HepG2 (cell line): ENCODE measurements around the gene CRAMP1. TPM values are rescaled to one million over a fixed set of nuclear protein-coding genes. Genes with fewer than 3 reads are reported as not detected.

Experiments used
- CENPX ChIP-seq: sonication (generic); formaldehyde crosslinking; IDR thresholded peaks from 2 replicates; pipeline ENCODE4 v1.9.0; 2021; ENCODE audit warnings: mild to moderate bottlenecking, missing genetic modification reagents, moderate library complexity
- FOSL2 ChIP-seq: sonication (generic); formaldehyde crosslinking; IDR thresholded peaks from 2 replicates; pipeline ENCODE4 v1.4.0; 2020; ENCODE audit warnings: missing genetic modification reagents
- GATAD1 ChIP-seq: IDR thresholded peaks from 2 replicates; pipeline ENCODE4 v1.6.1; 2016; ENCODE audit warnings: missing genetic modification reagents, missing compliant biosample characterization
- HNF4G ChIP-seq, 2 experiments: sonication (generic) in 1 of 2; formaldehyde crosslinking in 1 of 2; IDR thresholded peaks; 2 replicates each; pipeline versions ENCODE4 v1.4.0 to v1.6.1; 2011 to 2020; ENCODE audit warnings: borderline replicate concordance in 2 of 2, low read depth in 2 of 2, mild to moderate bottlenecking in 2 of 2, low read length in 1 of 2, missing genetic modification reagents in 1 of 2, moderate library complexity in 1 of 2
- TBX3 ChIP-seq: fragments of 450-650 bp; IDR thresholded peaks from 2 replicates; pipeline ENCODE4 v1.6.1; 2017; ENCODE audit warnings: antibody characterized with exemption, mild to moderate bottlenecking, inconsistent platforms, borderline replicate concordance
- THAP11 ChIP-seq: IDR thresholded peaks from 2 replicates; pipeline ENCODE4 v1.6.1; 2016; ENCODE audit warnings: missing biosample characterization, missing genetic modification reagents
- ZMAT3 ChIP-seq: sonication (generic); formaldehyde crosslinking; conservative IDR thresholded peaks from 2 replicates; pipeline ENCODE4 v1.7.0; 2021; ENCODE audit warnings: missing genetic modification reagents
- ZNF143 ChIP-seq: sonication (generic); formaldehyde crosslinking; IDR thresholded peaks from 2 replicates; pipeline ENCODE4 v1.4.0; 2020; ENCODE audit warnings: missing genetic modification reagents
- ZNF207 ChIP-seq: fragments of 450-650 bp; IDR thresholded peaks from 2 replicates; pipeline ENCODE4 v1.6.1; 2016; ENCODE audit warnings: antibody characterized with exemption, borderline replicate concordance
- ZNF333 ChIP-seq: sonication (generic); formaldehyde crosslinking; IDR thresholded peaks from 2 replicates; pipeline ENCODE4 v1.4.0; 2020; ENCODE audit warnings: mild to moderate bottlenecking, missing genetic modification reagents, borderline replicate concordance
- ZNF546 ChIP-seq: sonication (generic); formaldehyde crosslinking; conservative IDR thresholded peaks from 2 replicates; pipeline ENCODE4 v1.8.1; 2023; ENCODE audit warnings: mild to moderate bottlenecking, missing genetic modification reagents
- ZNF550 ChIP-seq: sonication (generic); formaldehyde crosslinking; IDR thresholded peaks from 2 replicates; pipeline ENCODE4 v1.4.0; 2020; ENCODE audit warnings: mild to moderate bottlenecking, missing genetic modification reagents, borderline replicate concordance
- ZNF678 ChIP-seq: sonication (generic); formaldehyde crosslinking; IDR thresholded peaks from 2 replicates; pipeline ENCODE4 v1.4.0; 2020; ENCODE audit warnings: mild to moderate bottlenecking, missing genetic modification reagents
- polyA plus RNA-seq, 8 experiments: library from polyadenylated mRNA; depleted of rRNA in 3 of 8; stranded (reverse) in 7 of 8; unstranded in 1 of 8; fragments of >200 nt; fragmentation: Illumina TruSeq in 4 of 8; extraction: Trizol in 4 of 8; gene quantifications; 2 replicates each; pipeline versions ENCODE4 v1.2.1 to v1.2.3, GENCODE V29; 2011 to 2016; ENCODE audit warnings: low read depth in 4 of 8, missing spikeins in 1 of 8, mixed read lengths in 1 of 8; ENCODE audit not compliant: insufficient read depth in 1 of 8
- total RNA-seq, 5 experiments: library from RNA; depleted of rRNA; stranded (reverse); fragments of >200 nt; fragmentation: Illumina TruSeq; extraction: Trizol; gene quantifications; 2 replicates each; pipeline ENCODE4 v1.2.3, GENCODE V29; 2016; ENCODE audit warnings: low read depth in 1 of 5
- TF ChIP-seq, protein P1 (sequence below): sonication (generic); formaldehyde crosslinking; IDR thresholded peaks from 2 replicates; pipeline ENCODE4 v1.5.0; 2020; ENCODE audit warnings: mild to moderate bottlenecking, missing genetic modification reagents, borderline replicate concordance
- TF ChIP-seq, protein P2 (sequence below): sonication (generic); formaldehyde crosslinking; IDR thresholded peaks from 2 replicates; pipeline ENCODE4 v1.9.0; 2021; ENCODE audit warnings: missing genetic modification reagents, borderline replicate concordance

Gene CRAMP1
- total and polyA plus RNA-seq, 2 of the 13 experiments (the other 11 are each of a cell fraction or from before 2014, with no cell fraction given), result 6.8 to 9.7 TPM

DNA sequence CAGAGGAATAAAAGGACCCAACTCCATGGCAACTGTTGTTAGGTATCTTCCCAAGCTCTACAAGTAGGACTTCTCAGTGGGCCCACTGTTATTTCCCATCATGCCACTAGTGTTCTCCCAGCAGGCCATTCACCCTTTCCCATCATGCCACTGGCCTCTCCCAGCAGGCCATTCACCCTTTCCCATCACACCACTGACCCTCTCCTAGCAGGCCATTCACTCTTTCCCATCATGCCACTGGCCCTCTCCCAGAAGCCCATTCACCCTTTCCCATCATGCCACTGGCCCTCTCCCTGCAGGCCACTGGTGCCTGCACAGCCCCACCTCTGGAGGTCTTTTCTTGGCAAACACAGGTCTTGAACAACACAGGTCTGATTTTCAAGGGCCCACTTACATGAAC is 36.6 kb upstream of the CRAMP1 start (continued):
- TF ChIP-seq, protein P1, sequence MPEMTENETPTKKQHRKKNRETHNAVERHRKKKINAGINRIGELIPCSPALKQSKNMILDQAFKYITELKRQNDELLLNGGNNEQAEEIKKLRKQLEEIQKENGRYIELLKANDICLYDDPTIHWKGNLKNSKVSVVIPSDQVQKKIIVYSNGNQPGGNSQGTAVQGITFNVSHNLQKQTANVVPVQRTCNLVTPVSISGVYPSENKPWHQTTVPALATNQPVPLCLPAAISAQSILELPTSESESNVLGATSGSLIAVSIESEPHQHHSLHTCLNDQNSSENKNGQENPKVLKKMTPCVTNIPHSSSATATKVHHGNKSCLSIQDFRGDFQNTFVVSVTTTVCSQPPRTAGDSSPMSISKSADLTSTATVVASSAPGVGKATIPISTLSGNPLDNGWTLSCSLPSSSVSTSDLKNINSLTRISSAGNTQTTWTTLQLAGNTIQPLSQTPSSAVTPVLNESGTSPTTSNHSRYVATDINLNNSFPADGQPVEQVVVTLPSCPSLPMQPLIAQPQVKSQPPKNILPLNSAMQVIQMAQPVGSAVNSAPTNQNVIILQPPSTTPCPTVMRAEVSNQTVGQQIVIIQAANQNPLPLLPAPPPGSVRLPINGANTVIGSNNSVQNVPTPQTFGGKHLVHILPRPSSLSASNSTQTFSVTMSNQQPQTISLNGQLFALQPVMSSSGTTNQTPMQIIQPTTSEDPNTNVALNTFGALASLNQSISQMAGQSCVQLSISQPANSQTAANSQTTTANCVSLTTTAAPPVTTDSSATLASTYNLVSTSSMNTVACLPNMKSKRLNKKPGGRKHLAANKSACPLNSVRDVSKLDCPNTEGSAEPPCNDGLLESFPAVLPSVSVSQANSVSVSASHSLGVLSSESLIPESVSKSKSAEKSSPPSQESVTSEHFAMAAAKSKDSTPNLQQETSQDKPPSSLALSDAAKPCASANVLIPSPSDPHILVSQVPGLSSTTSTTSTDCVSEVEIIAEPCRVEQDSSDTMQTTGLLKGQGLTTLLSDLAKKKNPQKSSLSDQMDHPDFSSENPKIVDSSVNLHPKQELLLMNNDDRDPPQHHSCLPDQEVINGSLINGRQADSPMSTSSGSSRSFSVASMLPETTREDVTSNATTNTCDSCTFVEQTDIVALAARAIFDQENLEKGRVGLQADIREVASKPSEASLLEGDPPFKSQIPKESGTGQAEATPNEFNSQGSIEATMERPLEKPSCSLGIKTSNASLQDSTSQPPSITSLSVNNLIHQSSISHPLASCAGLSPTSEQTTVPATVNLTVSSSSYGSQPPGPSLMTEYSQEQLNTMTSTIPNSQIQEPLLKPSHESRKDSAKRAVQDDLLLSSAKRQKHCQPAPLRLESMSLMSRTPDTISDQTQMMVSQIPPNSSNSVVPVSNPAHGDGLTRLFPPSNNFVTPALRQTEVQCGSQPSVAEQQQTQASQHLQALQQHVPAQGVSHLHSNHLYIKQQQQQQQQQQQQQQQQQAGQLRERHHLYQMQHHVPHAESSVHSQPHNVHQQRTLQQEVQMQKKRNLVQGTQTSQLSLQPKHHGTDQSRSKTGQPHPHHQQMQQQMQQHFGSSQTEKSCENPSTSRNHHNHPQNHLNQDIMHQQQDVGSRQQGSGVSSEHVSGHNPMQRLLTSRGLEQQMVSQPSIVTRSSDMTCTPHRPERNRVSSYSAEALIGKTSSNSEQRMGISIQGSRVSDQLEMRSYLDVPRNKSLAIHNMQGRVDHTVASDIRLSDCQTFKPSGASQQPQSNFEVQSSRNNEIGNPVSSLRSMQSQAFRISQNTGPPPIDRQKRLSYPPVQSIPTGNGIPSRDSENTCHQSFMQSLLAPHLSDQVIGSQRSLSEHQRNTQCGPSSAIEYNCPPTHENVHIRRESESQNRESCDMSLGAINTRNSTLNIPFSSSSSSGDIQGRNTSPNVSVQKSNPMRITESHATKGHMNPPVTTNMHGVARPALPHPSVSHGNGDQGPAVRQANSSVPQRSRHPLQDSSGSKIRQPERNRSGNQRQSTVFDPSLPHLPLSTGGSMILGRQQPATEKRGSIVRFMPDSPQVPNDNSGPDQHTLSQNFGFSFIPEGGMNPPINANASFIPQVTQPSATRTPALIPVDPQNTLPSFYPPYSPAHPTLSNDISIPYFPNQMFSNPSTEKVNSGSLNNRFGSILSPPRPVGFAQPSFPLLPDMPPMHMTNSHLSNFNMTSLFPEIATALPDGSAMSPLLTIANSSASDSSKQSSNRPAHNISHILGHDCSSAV (CRISPR knock-in tag), result no peak
- TF ChIP-seq, protein P2, sequence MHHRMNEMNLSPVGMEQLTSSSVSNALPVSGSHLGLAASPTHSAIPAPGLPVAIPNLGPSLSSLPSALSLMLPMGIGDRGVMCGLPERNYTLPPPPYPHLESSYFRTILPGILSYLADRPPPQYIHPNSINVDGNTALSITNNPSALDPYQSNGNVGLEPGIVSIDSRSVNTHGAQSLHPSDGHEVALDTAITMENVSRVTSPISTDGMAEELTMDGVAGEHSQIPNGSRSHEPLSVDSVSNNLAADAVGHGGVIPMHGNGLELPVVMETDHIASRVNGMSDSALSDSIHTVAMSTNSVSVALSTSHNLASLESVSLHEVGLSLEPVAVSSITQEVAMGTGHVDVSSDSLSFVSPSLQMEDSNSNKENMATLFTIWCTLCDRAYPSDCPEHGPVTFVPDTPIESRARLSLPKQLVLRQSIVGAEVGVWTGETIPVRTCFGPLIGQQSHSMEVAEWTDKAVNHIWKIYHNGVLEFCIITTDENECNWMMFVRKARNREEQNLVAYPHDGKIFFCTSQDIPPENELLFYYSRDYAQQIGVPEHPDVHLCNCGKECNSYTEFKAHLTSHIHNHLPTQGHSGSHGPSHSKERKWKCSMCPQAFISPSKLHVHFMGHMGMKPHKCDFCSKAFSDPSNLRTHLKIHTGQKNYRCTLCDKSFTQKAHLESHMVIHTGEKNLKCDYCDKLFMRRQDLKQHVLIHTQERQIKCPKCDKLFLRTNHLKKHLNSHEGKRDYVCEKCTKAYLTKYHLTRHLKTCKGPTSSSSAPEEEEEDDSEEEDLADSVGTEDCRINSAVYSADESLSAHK (CRISPR knock-in tag), result no peak
- TF ChIP-seq ZNF333 (CRISPR knock-in tag) (no peak), ZNF550 (no peak), ZNF546 (no peak), THAP11 (CRISPR knock-in tag) (0 out of 2 replicates have a peak, but pooled peaks have one; percentile 13), GATAD1 (CRISPR knock-in tag) (peak; percentile 66), ZMAT3 (no peak), FOSL2 (no peak), ZNF207 (no peak), HNF4G (IDR thresholded peaks at IDR 0.05; ENCODE audit: borderline replicate concordance, low read depth, low read length) (no peak), HNF4G (CRISPR knock-in tag; IDR thresholded peaks at IDR 0.05; ENCODE audit: borderline replicate concordance, low read depth) (no peak), ZNF678 (CRISPR knock-in tag) (no peak), ZNF143 (CRISPR knock-in tag) (peak; percentile 93), CENPX (no peak), TBX3 (no peak)
